T-cell (primary cell): Measurements from ENCODE around the gene PGM2. TPM values are rescaled to one million over a fixed set of nuclear protein-coding genes. Genes with fewer than 3 reads are reported as not detected.

Source experiments
- ATAC-seq, 4 experiments: fragments of 200-7000 bp in 3 of 4; fragments of 150-1000 bp in 1 of 4; cut with Tn5 transposase; replicated peaks in 1 of 4; 1 replicate in 3 of 4; 2 replicates in 1 of 4; pipeline ENCODE4 v1.10.0; 2021; ENCODE audit warnings: moderate library complexity in 3 of 4, mild to moderate bottlenecking in 2 of 4, moderate number of reproducible peaks in 1 of 4
- CTCF ChIA-PET, 2 donors: fragments of 300-600 bp; sonication (Branson Sonifier 250); formaldehyde crosslinking; loops; one replicate each; lab custom pipeline; 2022; ENCODE audit warnings: antibody characterized with exemption in 2 of 2; lab: Charles Lee
- POLR2A ChIA-PET, 2 donors: fragments of 300-600 bp; sonication (Branson Sonifier 250); formaldehyde crosslinking; loops; one replicate each; lab custom pipeline; 2022; ENCODE audit warnings: antibody characterized with exemption in 2 of 2; lab: Charles Lee
- DNase-seq, 35 experiments: peaks; one replicate each; pipeline versions ENCODE4 v3.0.0 to v3.0.0-alpha.2; 2013 to 2023
- H3K27ac ChIP-seq: one replicate; pipeline ENCODE4 v1.5.1; 2013; ENCODE audit warnings: low read length
- H3K27me3 ChIP-seq, 2 experiments: replicated peaks in 1 of 2; 1 replicate in 1 of 2; 2 replicates in 1 of 2; pipeline versions ENCODE4 v1.6.1 to v1.7.0; 2013; ENCODE audit warnings: low read length in 1 of 2, mixed read lengths in 1 of 2; ENCODE audit not compliant: control insufficient read depth in 2 of 2, insufficient read depth in 2 of 2; ENCODE audit errors: extremely low read depth in 1 of 2
- H3K36me3 ChIP-seq, 2 donors: 1 replicate in 1 of 2; 2 replicates in 1 of 2; pipeline versions ENCODE4 v1.6.1 to v1.7.0; 2013; ENCODE audit warnings: low read length in 1 of 2; ENCODE audit not compliant: control insufficient read depth in 2 of 2, insufficient read depth in 1 of 2; ENCODE audit errors: extremely low read depth in 1 of 2
- H3K4me1 ChIP-seq, 2 experiments: 1 replicate in 1 of 2; 2 replicates in 1 of 2; pipeline versions ENCODE4 v1.6.1 to v1.7.0; 2013; ENCODE audit warnings: low read length in 2 of 2, mixed read lengths in 1 of 2; ENCODE audit not compliant: insufficient read depth in 2 of 2, control insufficient read depth in 1 of 2; ENCODE audit errors: extremely low read depth in 1 of 2
- H3K4me3 ChIP-seq, 2 donors: 1 replicate in 1 of 2; 2 replicates in 1 of 2; pipeline versions ENCODE4 v1.5.1 to v1.7.0; 2013; ENCODE audit warnings: mild to moderate bottlenecking in 2 of 2, low read length in 1 of 2, moderate library complexity in 1 of 2; ENCODE audit not compliant: control insufficient read depth in 1 of 2; ENCODE audit errors: extremely low read depth in 1 of 2
- H3K9me3 ChIP-seq: 2 replicates; pipeline ENCODE4 v1.7.0; 2013
- H3K27ac Mint-ChIP-seq, 2 donors: one replicate each; pipeline ENCODE4 v1.8.0; 2020 to 2021; ENCODE audit warnings: mild to moderate bottlenecking in 2 of 2, mixed read lengths in 2 of 2
- H3K27me3 Mint-ChIP-seq, 2 donors: one replicate each; pipeline ENCODE4 v1.8.0; 2021 to 2022; ENCODE audit warnings: mixed read lengths in 2 of 2
- H3K36me3 Mint-ChIP-seq: one replicate; pipeline ENCODE4 v1.8.0; 2021; ENCODE audit warnings: mixed read lengths
- H3K4me1 Mint-ChIP-seq, 3 donors: one replicate each; pipeline ENCODE4 v1.8.0; 2020 to 2022; ENCODE audit warnings: mixed read lengths in 3 of 3, mild to moderate bottlenecking in 1 of 3
- H3K4me3 Mint-ChIP-seq, 3 donors: one replicate each; pipeline ENCODE4 v1.8.0; 2020 to 2022; ENCODE audit warnings: mild to moderate bottlenecking in 3 of 3, mixed read lengths in 3 of 3, moderate library complexity in 3 of 3
- H3K9me3 Mint-ChIP-seq, 3 donors: one replicate each; pipeline ENCODE4 v1.8.0; 2020 to 2022; ENCODE audit warnings: mixed read lengths in 3 of 3
- WGBS: methylation state at CpG from one replicate; pipeline ENCODE4 v1.1.5; 2013; ENCODE audit warnings: missing lambda C conversion rate; ENCODE audit not compliant: insufficient coverage; 5-methylcytosine and 5-hydroxymethylcytosine counted together
- total RNA-seq, 35 experiments: library from RNA in 6 of 35; stranded (reverse) in 6 of 35; fragments of 120-200 nt in 1 of 35; gene quantifications; one replicate each; pipeline versions ENCODE4 v1.2.1 to v1.2.4 and lab custom pipeline; 2013 to 2026

PGM2 gene
- total RNA-seq, 5 donors from 2014 or later (not counting 1 experiment from before 2014, with no cell fraction given): 13.8 to 18.2 (median 16.6) TPM

GRCh38 chr4:37896206-37896860 lies 69.8 kb downstream of the PGM2 start:
- H3K27me3 Mint-ChIP-seq: no peaks in the 10 kb centered on the region
- DNase-seq (no peak), ATAC-seq (no peak)
- ChIA-PET CTCF (interaction anchor here in 1 of 2 donors (0.5 kb wide), 1 partner anchor 433 kb away, joined by 6 read pairs; no protein-coding TSS in a partner anchor), POLR2A (interaction anchor here in 1 of 2 donors (0.6 kb wide), 1 partner anchor 69 kb away, joined by 3 read pairs; no protein-coding TSS in a partner anchor)
- no peak overlapping the region for H3K4me3 Mint-ChIP-seq
- no peaks in the 10 kb centered on the region for H3K9me3 ChIP-seq
- H3K36me3 ChIP-seq: no peaks in the 10 kb centered on the region
- H3K27ac Mint-ChIP-seq: no peak overlapping the region
- H3K9me3 Mint-ChIP-seq: peaks cover 0 to 3% (median 0%) of the 10 kb centered on the region in 3 donors
- H3K4me3 ChIP-seq: no peak overlapping the region
- peaks cover 13 to 25% of the 10 kb centered on the region in 2 experiments for H3K4me1 ChIP-seq
- H3K36me3 Mint-ChIP-seq: peaks cover 25% of the 10 kb centered on the region
- no peaks in the 10 kb centered on the region for H3K27me3 ChIP-seq
- peaks cover 71 to 79% (median 79%) of the 10 kb centered on the region in 3 donors for H3K4me1 Mint-ChIP-seq
- H3K27ac ChIP-seq: no peak overlapping the region

- H3K27me3 ChIP-seq: no peaks in the 10 kb centered on the region
- Mint-ChIP-seq H3K27me3 (no peaks in the 10 kb centered on the region), H3K27ac (no peak overlapping the region), H3K36me3 (peaks cover 55% of the 10 kb centered on the region), H3K4me3 (no peak overlapping the region), H3K9me3 (peaks cover 0 to 3% (median 0%) of the 10 kb centered on the region in 3 donors), H3K4me1 (peaks cover 66 to 76% (median 71%) of the 10 kb centered on the region in 3 donors)
- peaks cover 0 to 3% of the 10 kb centered on the region in 2 experiments for H3K4me1 ChIP-seq
- ChIA-PET CTCF (interaction anchor here in 1 of 2 donors (0.7 to 0.9 kb wide), 2 partner anchors 10 to 92 kb away, joined by 3 read pairs; no protein-coding TSS in a partner anchor), POLR2A (no interaction called here)
- peaks cover 0 to 26% of the 10 kb centered on the region in 2 donors for H3K36me3 ChIP-seq
- no peak for DNase-seq
- H3K9me3 ChIP-seq: no peaks in the 10 kb centered on the region
- no peak overlapping the region for H3K4me3 ChIP-seq
- WGBS: 95% methylated on average over 7 of the region's 7 CpGs
- no peak for ATAC-seq
- H3K27ac ChIP-seq: no peak overlapping the region
Measured at GRCh38 chr4:37902212-37902611, 75.7 kb downstream of the PGM2 start.

GRCh38 chr4:37902738-37903693 lies 76.5 kb downstream of the PGM2 start:
- no peaks in the 10 kb centered on the region for H3K27me3 Mint-ChIP-seq
- H3K9me3 ChIP-seq: no peaks in the 10 kb centered on the region
- no peak overlapping the region for H3K4me3 ChIP-seq
- peaks cover 0 to 3% of the 10 kb centered on the region in 2 experiments for H3K4me1 ChIP-seq
- ChIA-PET CTCF (interaction anchor here (0.6 to 1.4 kb wide), 3 partner anchors 11 to 93 kb away, joined by 3 to 5 read pairs (median 4); no protein-coding TSS in a partner anchor), POLR2A (no interaction called here)
- H3K27me3 ChIP-seq: no peaks in the 10 kb centered on the region
- H3K27ac Mint-ChIP-seq: no peak overlapping the region
- H3K4me3 Mint-ChIP-seq: no peak overlapping the region
- peaks cover 62% of the 10 kb centered on the region for H3K36me3 Mint-ChIP-seq
- H3K9me3 Mint-ChIP-seq: peaks cover 0 to 3% (median 0%) of the 10 kb centered on the region in 3 donors
- ATAC-seq (no peak), DNase-seq (no peak)
- no peak overlapping the region for H3K27ac ChIP-seq
- WGBS: 95% methylated on average over 5 of the region's 9 CpGs
- H3K4me1 Mint-ChIP-seq: peaks cover 67 to 79% (median 73%) of the 10 kb centered on the region in 3 donors
- peaks cover 0 to 26% of the 10 kb centered on the region in 2 donors for H3K36me3 ChIP-seq

GRCh38 chr4:37903901-37904300 lies 77.4 kb downstream of the PGM2 start:
- ChIA-PET POLR2A (no interaction called here), CTCF (interaction anchor here (0.6 to 1.4 kb wide), 2 partner anchors 12 to 68 kb away, joined by 4 to 5 read pairs; no protein-coding TSS in a partner anchor)
- H3K9me3 ChIP-seq: no peaks in the 10 kb centered on the region
- peaks cover 61% of the 10 kb centered on the region for H3K36me3 Mint-ChIP-seq
- peaks cover 0 to 3% (median 0%) of the 10 kb centered on the region in 3 donors for H3K9me3 Mint-ChIP-seq
- peaks cover 68 to 79% (median 73%) of the 10 kb centered on the region in 3 donors for H3K4me1 Mint-ChIP-seq
- WGBS: no CpG with 5 or more reads among the region's 3 CpGs
- ATAC-seq (no peak), DNase-seq (no peak)
- H3K4me1 ChIP-seq: peaks cover 0 to 3% of the 10 kb centered on the region in 2 experiments
- no peak overlapping the region for H3K4me3 Mint-ChIP-seq
- H3K27me3 Mint-ChIP-seq: no peaks in the 10 kb centered on the region
- H3K27me3 ChIP-seq: no peaks in the 10 kb centered on the region
- H3K4me3 ChIP-seq: no peak overlapping the region
- peaks cover 0 to 26% of the 10 kb centered on the region in 2 donors for H3K36me3 ChIP-seq
- no peak overlapping the region for H3K27ac ChIP-seq
- no peak overlapping the region for H3K27ac Mint-ChIP-seq

GRCh38 chr4:37904824-37905223 lies 78.3 kb downstream of the PGM2 start:
- no peaks in the 10 kb centered on the region for H3K27me3 Mint-ChIP-seq
- Histone ChIP-seq H3K36me3 (peaks cover 0 to 26% of the 10 kb centered on the region in 2 donors), H3K27ac (no peak overlapping the region), H3K4me3 (no peak overlapping the region), H3K4me1 (peaks cover 0 to 3% of the 10 kb centered on the region in 2 experiments), H3K9me3 (no peaks in the 10 kb centered on the region), H3K27me3 (no peaks in the 10 kb centered on the region)
- ATAC-seq (no peak), DNase-seq (no peak)
- H3K36me3 Mint-ChIP-seq: peaks cover 58% of the 10 kb centered on the region
- ChIA-PET CTCF (interaction anchor here in 1 of 2 donors (0.6 kb wide), 1 partner anchor 101 kb away, joined by 3 read pairs; no protein-coding TSS in a partner anchor), POLR2A (no interaction called here)
- 100% methylated on average over 1 of the region's 3 CpGs for WGBS
- no peaks in the 10 kb centered on the region for H3K9me3 Mint-ChIP-seq
- H3K4me1 Mint-ChIP-seq: peaks cover 67 to 78% (median 71%) of the 10 kb centered on the region in 3 donors
- no peak overlapping the region for H3K27ac Mint-ChIP-seq
- no peak overlapping the region for H3K4me3 Mint-ChIP-seq
